HEK293 (cell line): ENCODE data around the gene ADAR.

ENCODE experiments used
- FEZF1 ChIP-seq: fragments of 450-650 bp; formaldehyde crosslinking; IDR thresholded peaks from 2 replicates; pipeline ENCODE4 v1.5.1; 2016; ENCODE audit warnings: missing biosample characterization, missing genetic modification characterization
- GLIS2 ChIP-seq: fragments of 450-650 bp; formaldehyde crosslinking; IDR thresholded peaks from 2 replicates; pipeline ENCODE4 v1.5.1; 2016; ENCODE audit warnings: missing biosample characterization, missing genetic modification characterization
- HOXA7 ChIP-seq: sonication (generic); formaldehyde crosslinking; IDR thresholded peaks from 2 replicates; pipeline ENCODE4 v1.8.1; 2022; ENCODE audit warnings: missing genetic modification reagents, borderline replicate concordance
- MZF1 ChIP-seq: fragments of 450-650 bp; formaldehyde crosslinking; IDR thresholded peaks from 2 replicates; pipeline ENCODE4 v1.5.1; 2017; ENCODE audit warnings: missing biosample characterization, missing genetic modification characterization, borderline replicate concordance
- OVOL3 ChIP-seq: fragments of 450-650 bp; formaldehyde crosslinking; IDR thresholded peaks from 2 replicates; pipeline ENCODE4 v1.5.1; 2016; ENCODE audit warnings: missing biosample characterization, missing genetic modification characterization
- YY2 ChIP-seq: fragments of 450-650 bp; formaldehyde crosslinking; IDR thresholded peaks from 2 replicates; pipeline ENCODE4 v1.5.1; 2016; ENCODE audit warnings: missing biosample characterization, missing genetic modification characterization
- ZBTB26 ChIP-seq: fragments of 450-650 bp; formaldehyde crosslinking; optimal IDR thresholded peaks from 2 replicates; pipeline ENCODE3; 2016; ENCODE audit warnings: missing biosample characterization, mild to moderate bottlenecking, missing genetic modification characterization
- ZBTB44 ChIP-seq: fragments of 450-650 bp; IDR thresholded peaks from 2 replicates; pipeline ENCODE4 v1.5.1; 2018; ENCODE audit warnings: missing biosample characterization, mild to moderate bottlenecking, missing genetic modification characterization
- ZBTB8A ChIP-seq: fragments of 450-650 bp; formaldehyde crosslinking; IDR thresholded peaks from 2 replicates; pipeline ENCODE4 v1.5.1; 2016; ENCODE audit warnings: missing biosample characterization, missing genetic modification characterization
- ZFP37 ChIP-seq: fragments of 450-650 bp; formaldehyde crosslinking; IDR thresholded peaks from 2 replicates; pipeline ENCODE4 v1.5.1; 2016; ENCODE audit warnings: missing biosample characterization, missing genetic modification characterization
- ZNF133 ChIP-seq: fragments of 450-650 bp; formaldehyde crosslinking; IDR thresholded peaks from 2 replicates; pipeline ENCODE4 v1.5.1; 2016; ENCODE audit warnings: missing biosample characterization, missing genetic modification characterization
- ZNF23 ChIP-seq: fragments of 450-650 bp; formaldehyde crosslinking; IDR thresholded peaks from 2 replicates; pipeline ENCODE4 v1.5.1; 2016; ENCODE audit warnings: missing biosample characterization, missing genetic modification characterization, borderline replicate concordance
- ZNF391 ChIP-seq: fragments of 450-650 bp; formaldehyde crosslinking; IDR thresholded peaks from 2 replicates; pipeline ENCODE4 v1.5.1; 2016; ENCODE audit warnings: low read depth, missing biosample characterization, missing genetic modification characterization, borderline replicate concordance
- ZNF514 ChIP-seq: fragments of 450-650 bp; formaldehyde crosslinking; IDR thresholded peaks from 2 replicates; pipeline ENCODE4 v1.5.1; 2016; ENCODE audit warnings: missing biosample characterization, missing genetic modification characterization
- ZNF623 ChIP-seq: fragments of 450-650 bp; formaldehyde crosslinking; IDR thresholded peaks from 2 replicates; pipeline ENCODE4 v1.5.1; 2016; ENCODE audit warnings: missing biosample characterization, missing genetic modification characterization
- ZNF629 ChIP-seq: fragments of 450-650 bp; formaldehyde crosslinking; IDR thresholded peaks from 2 replicates; pipeline ENCODE4 v1.5.1; 2017; ENCODE audit warnings: missing biosample characterization, missing genetic modification characterization
- ZNF707 ChIP-seq: fragments of 450-650 bp; formaldehyde crosslinking; IDR thresholded peaks from 2 replicates; pipeline ENCODE4 v1.5.1; 2016; ENCODE audit warnings: missing biosample characterization, missing genetic modification characterization
- ZNF76 ChIP-seq: fragments of 450-650 bp; formaldehyde crosslinking; IDR thresholded peaks from 2 replicates; pipeline ENCODE4; 2016; ENCODE audit warnings: low read depth, missing biosample characterization, missing genetic modification characterization, borderline replicate concordance
- ZNF792 ChIP-seq: fragments of 450-650 bp; formaldehyde crosslinking; IDR thresholded peaks from 2 replicates; pipeline ENCODE4 v1.5.1; 2016; ENCODE audit warnings: missing biosample characterization, missing genetic modification characterization
- ZXDB ChIP-seq: fragments of 450-650 bp; formaldehyde crosslinking; IDR thresholded peaks from 2 replicates; pipeline ENCODE4 v1.5.1; 2016; ENCODE audit warnings: missing biosample characterization, missing genetic modification characterization
- TF ChIP-seq, protein P1 (sequence below): fragments of 450-650 bp; formaldehyde crosslinking; IDR thresholded peaks from 2 replicates; pipeline ENCODE4 v1.5.1; 2017; ENCODE audit warnings: missing biosample characterization, missing genetic modification characterization
- TF ChIP-seq, protein P2 (sequence below): fragments of 450-650 bp; formaldehyde crosslinking; IDR thresholded peaks from 2 replicates; pipeline ENCODE4 v1.5.1; 2016; ENCODE audit warnings: missing biosample characterization, missing genetic modification characterization
- TF ChIP-seq, protein P3 (sequence below): sonication (generic); formaldehyde crosslinking; IDR thresholded peaks from 2 replicates; pipeline ENCODE4 v1.8.1; 2022; ENCODE audit warnings: mild to moderate bottlenecking, moderate library complexity, missing genetic modification reagents
- TF ChIP-seq, protein P4 (sequence below): fragments of 450-650 bp; formaldehyde crosslinking; IDR thresholded peaks from 2 replicates; pipeline ENCODE4 v1.5.1; 2016; ENCODE audit warnings: missing biosample characterization, missing genetic modification characterization
- TF ChIP-seq, protein P5 (sequence below): fragments of 450-650 bp; formaldehyde crosslinking; IDR thresholded peaks from 2 replicates; pipeline ENCODE4 v1.5.1; 2016; ENCODE audit warnings: missing biosample characterization, missing genetic modification characterization
- TF ChIP-seq, protein P6 (sequence below): fragments of 450-650 bp; formaldehyde crosslinking; IDR thresholded peaks from 2 replicates; pipeline ENCODE4 v1.5.1; 2016; ENCODE audit warnings: missing biosample characterization, missing genetic modification characterization

Gene ADAR

GRCh38 chr1:154558720-154559465 lies 49.1 kb downstream of the ADAR start (continued):
- peak; percentile 92; the same call in 1 of the 2 replicates for TF ChIP-seq ZNF391 (tag by site-specific recombination)
- TF ChIP-seq ZNF707 (tag by site-specific recombination): no peak
- TF ChIP-seq ZNF514 (tag by site-specific recombination): no peak
- peak; percentile 91 for TF ChIP-seq ZNF629 (tag by site-specific recombination)
- 0 out of 2 replicates have a peak, but pooled peaks have one; percentile 25 for TF ChIP-seq ZNF792 (tag by site-specific recombination)
- TF ChIP-seq, protein P1, sequence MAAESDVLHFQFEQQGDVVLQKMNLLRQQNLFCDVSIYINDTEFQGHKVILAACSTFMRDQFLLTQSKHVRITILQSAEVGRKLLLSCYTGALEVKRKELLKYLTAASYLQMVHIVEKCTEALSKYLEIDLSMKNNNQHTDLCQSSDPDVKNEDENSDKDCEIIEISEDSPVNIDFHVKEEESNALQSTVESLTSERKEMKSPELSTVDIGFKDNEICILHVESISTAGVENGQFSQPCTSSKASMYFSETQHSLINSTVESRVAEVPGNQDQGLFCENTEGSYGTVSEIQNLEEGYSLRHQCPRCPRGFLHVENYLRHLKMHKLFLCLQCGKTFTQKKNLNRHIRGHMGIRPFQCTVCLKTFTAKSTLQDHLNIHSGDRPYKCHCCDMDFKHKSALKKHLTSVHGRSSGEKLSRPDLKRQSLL (tag by site-specific recombination): peak; percentile 69
- peak; percentile 100 for TF ChIP-seq ZXDB (tag by site-specific recombination)
- TF ChIP-seq, protein P2, sequence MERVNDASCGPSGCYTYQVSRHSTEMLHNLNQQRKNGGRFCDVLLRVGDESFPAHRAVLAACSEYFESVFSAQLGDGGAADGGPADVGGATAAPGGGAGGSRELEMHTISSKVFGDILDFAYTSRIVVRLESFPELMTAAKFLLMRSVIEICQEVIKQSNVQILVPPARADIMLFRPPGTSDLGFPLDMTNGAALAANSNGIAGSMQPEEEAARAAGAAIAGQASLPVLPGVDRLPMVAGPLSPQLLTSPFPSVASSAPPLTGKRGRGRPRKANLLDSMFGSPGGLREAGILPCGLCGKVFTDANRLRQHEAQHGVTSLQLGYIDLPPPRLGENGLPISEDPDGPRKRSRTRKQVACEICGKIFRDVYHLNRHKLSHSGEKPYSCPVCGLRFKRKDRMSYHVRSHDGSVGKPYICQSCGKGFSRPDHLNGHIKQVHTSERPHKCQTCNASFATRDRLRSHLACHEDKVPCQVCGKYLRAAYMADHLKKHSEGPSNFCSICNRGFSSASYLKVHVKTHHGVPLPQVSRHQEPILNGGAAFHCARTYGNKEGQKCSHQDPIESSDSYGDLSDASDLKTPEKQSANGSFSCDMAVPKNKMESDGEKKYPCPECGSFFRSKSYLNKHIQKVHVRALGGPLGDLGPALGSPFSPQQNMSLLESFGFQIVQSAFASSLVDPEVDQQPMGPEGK: peak; percentile 100
- TF ChIP-seq ZNF76: peak; percentile 93
- no peak for TF ChIP-seq ZNF23
- TF ChIP-seq, protein P3, sequence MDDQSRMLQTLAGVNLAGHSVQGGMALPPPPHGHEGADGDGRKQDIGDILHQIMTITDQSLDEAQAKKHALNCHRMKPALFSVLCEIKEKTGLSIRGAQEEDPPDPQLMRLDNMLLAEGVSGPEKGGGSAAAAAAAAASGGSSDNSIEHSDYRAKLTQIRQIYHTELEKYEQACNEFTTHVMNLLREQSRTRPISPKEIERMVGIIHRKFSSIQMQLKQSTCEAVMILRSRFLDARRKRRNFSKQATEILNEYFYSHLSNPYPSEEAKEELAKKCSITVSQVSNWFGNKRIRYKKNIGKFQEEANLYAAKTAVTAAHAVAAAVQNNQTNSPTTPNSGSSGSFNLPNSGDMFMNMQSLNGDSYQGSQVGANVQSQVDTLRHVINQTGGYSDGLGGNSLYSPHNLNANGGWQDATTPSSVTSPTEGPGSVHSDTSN (CRISPR knock-in tag): no peak
- no peak for TF ChIP-seq HOXA7 (CRISPR knock-in tag)
- TF ChIP-seq, protein P4, sequence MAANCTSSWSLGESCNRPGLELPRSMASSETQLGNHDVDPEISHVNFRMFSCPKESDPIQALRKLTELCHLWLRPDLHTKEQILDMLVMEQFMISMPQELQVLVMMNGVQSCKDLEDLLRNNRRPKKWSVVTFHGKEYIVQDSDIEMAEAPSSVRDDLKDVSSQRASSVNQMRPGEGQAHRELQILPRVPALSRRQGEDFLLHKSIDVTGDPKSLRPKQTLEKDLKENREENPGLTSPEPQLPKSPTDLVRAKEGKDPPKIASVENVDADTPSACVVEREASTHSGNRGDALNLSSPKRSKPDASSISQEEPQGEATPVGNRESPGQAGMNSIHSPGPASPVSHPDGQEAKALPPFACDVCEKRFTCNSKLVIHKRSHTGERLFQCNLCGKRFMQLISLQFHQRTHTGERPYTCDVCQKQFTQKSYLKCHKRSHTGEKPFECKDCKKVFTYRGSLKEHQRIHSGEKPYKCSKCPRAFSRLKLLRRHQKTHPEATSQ (tag by site-specific recombination): peak; percentile 79
- TF ChIP-seq YY2 (tag by site-specific recombination): peak; percentile 50; the same call in 1 of the 2 replicates
- TF ChIP-seq ZFP37 (tag by site-specific recombination): peak; percentile 81; the same call in 1 of the 2 replicates
- peak; percentile 76 for TF ChIP-seq OVOL3 (tag by site-specific recombination)
- TF ChIP-seq ZBTB44 (tag by site-specific recombination): 0 out of 2 replicates have a peak, but pooled peaks have one; percentile 18
- TF ChIP-seq ZNF133 (tag by site-specific recombination): no peak; the same call in 1 of the 2 replicates
- TF ChIP-seq ZBTB8A: peak; percentile 94
- peak; percentile 75 for TF ChIP-seq MZF1 (tag by site-specific recombination)
- TF ChIP-seq FEZF1: peak; percentile 40; the same call in 1 of the 2 replicates
- TF ChIP-seq, protein P5, sequence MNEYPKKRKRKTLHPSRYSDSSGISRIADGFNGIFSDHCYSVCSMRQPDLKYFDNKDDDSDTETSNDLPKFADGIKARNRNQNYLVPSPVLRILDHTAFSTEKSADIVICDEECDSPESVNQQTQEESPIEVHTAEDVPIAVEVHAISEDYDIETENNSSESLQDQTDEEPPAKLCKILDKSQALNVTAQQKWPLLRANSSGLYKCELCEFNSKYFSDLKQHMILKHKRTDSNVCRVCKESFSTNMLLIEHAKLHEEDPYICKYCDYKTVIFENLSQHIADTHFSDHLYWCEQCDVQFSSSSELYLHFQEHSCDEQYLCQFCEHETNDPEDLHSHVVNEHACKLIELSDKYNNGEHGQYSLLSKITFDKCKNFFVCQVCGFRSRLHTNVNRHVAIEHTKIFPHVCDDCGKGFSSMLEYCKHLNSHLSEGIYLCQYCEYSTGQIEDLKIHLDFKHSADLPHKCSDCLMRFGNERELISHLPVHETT (tag by site-specific recombination): peak; percentile 86
- peak; percentile 98 for TF ChIP-seq GLIS2 (tag by site-specific recombination)
- TF ChIP-seq, protein P6, sequence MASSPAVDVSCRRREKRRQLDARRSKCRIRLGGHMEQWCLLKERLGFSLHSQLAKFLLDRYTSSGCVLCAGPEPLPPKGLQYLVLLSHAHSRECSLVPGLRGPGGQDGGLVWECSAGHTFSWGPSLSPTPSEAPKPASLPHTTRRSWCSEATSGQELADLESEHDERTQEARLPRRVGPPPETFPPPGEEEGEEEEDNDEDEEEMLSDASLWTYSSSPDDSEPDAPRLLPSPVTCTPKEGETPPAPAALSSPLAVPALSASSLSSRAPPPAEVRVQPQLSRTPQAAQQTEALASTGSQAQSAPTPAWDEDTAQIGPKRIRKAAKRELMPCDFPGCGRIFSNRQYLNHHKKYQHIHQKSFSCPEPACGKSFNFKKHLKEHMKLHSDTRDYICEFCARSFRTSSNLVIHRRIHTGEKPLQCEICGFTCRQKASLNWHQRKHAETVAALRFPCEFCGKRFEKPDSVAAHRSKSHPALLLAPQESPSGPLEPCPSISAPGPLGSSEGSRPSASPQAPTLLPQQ (tag by site-specific recombination): peak; percentile 93
- peak; percentile 99 for TF ChIP-seq ZBTB26
- TF ChIP-seq ZNF623 (tag by site-specific recombination): 0 out of 2 replicates have a peak, but pooled peaks have one; percentile 12
